ENCODE results near the gene MAPK9.
"Not testable (repeated sequence)": the region's sequence is repeated elsewhere in the genome, so short reads cannot be mapped to it uniquely, and the experiment has no call there.

MAPK9 gene

DNA sequence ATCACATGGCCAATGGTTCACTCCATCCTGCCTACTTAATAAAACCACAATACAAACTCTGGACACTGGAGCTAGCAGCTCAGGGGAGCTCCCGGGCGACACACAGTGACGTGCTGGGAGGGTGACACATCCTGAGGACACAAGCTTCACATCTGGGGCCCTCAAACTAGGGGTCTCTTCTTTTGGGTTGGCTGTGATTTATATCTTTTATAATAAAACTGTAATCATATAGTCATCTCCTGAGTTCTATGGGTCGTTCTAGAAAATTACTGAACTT, 12.1 kb upstream of the MAPK9 start:
- DNase-seq, result no peak

GRCh38 chr5:180303226-180304015, 11.5 kb upstream of the MAPK9 start:
- TF ChIP-seq, protein P1, sequence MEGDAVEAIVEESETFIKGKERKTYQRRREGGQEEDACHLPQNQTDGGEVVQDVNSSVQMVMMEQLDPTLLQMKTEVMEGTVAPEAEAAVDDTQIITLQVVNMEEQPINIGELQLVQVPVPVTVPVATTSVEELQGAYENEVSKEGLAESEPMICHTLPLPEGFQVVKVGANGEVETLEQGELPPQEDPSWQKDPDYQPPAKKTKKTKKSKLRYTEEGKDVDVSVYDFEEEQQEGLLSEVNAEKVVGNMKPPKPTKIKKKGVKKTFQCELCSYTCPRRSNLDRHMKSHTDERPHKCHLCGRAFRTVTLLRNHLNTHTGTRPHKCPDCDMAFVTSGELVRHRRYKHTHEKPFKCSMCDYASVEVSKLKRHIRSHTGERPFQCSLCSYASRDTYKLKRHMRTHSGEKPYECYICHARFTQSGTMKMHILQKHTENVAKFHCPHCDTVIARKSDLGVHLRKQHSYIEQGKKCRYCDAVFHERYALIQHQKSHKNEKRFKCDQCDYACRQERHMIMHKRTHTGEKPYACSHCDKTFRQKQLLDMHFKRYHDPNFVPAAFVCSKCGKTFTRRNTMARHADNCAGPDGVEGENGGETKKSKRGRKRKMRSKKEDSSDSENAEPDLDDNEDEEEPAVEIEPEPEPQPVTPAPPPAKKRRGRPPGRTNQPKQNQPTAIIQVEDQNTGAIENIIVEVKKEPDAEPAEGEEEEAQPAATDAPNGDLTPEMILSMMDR (IDR thresholded peaks at IDR 0.05), result no peak
- Histone ChIP-seq H3K4me1 (no peaks in the 10 kb centered on the region), H3K36me3 (peaks cover 0 to 18% (median 10%) of the 10 kb centered on the region in 3 donors), H3K4me3 (no peak overlapping the region), H3K27ac (no peak overlapping the region), H3K27me3 (no peaks in the 10 kb centered on the region), H3K9me3 (no peaks in the 10 kb centered on the region)
- intact Hi-C loops (cut with DNase I; ENCODE audit: low total_unique reads), result no loop called here
- DNase-seq, result no peak

More for the DNA sequence above, 12.1 kb upstream of the MAPK9 start:
- TF ChIP-seq, protein P1 (IDR thresholded peaks at IDR 0.05), result no peak
- Histone ChIP-seq H3K4me3 (no peak overlapping the region), H3K36me3 (peaks cover 0 to 18% (median 10%) of the 10 kb centered on the region in 3 donors), H3K27me3 (no peaks in the 10 kb centered on the region), H3K4me1 (no peaks in the 10 kb centered on the region), H3K9me3 (no peaks in the 10 kb centered on the region), H3K27ac (no peak overlapping the region)
- intact Hi-C loops (cut with DNase I; ENCODE audit: low total_unique reads), result no loop called here

- TF ChIP-seq, protein P1 (IDR thresholded peaks at IDR 0.05), result no peak
- no peaks in the 10 kb centered on the region for H3K9me3 ChIP-seq
- intact Hi-C loops (cut with DNase I; ENCODE audit: low total_unique reads), result no loop called here
- H3K27ac ChIP-seq, result no peak overlapping the region
- H3K27me3 ChIP-seq, result no peaks in the 10 kb centered on the region
- no peaks in the 10 kb centered on the region for H3K4me1 ChIP-seq
- no peak overlapping the region for H3K4me3 ChIP-seq
- H3K36me3 ChIP-seq, result peaks cover 0 to 18% (median 10%) of the 10 kb centered on the region in 3 donors
- no peak for DNase-seq
Observed at GRCh38 chr5:180302256-180302655, 10.4 kb upstream of the MAPK9 start.

- H3K27ac ChIP-seq, result no peak overlapping the region
- no peaks in the 10 kb centered on the region for H3K27me3 ChIP-seq
- TF ChIP-seq, protein P1 (IDR thresholded peaks at IDR 0.05), result no peak
- no peaks in the 10 kb centered on the region for H3K4me1 ChIP-seq
- H3K4me3 ChIP-seq, result no peak overlapping the region
- H3K36me3 ChIP-seq, result peaks cover 0 to 10% (median 9%) of the 10 kb centered on the region in 3 donors
- no peak for DNase-seq
- intact Hi-C loops (cut with DNase I; ENCODE audit: low total_unique reads), result no loop called here
- H3K9me3 ChIP-seq, result no peaks in the 10 kb centered on the region
Observed at GRCh38 chr5:180301253-180301652, 9.4 kb upstream of the MAPK9 start.

GRCh38 chr5:180299526-180299925, 7.6 kb upstream of the MAPK9 start:
- DNase-seq, result no peak
- intact Hi-C loops (cut with DNase I; ENCODE audit: low total_unique reads), result no loop called here
- Histone ChIP-seq H3K27me3 (no peaks in the 10 kb centered on the region), H3K27ac (no peak overlapping the region), H3K4me3 (no peak overlapping the region), H3K4me1 (no peaks in the 10 kb centered on the region), H3K36me3 (peaks cover 0 to 5% (median 4%) of the 10 kb centered on the region in 3 donors), H3K9me3 (no peaks in the 10 kb centered on the region)
- TF ChIP-seq, protein P1 (IDR thresholded peaks at IDR 0.05), result no peak

- DNase-seq; H3K36me3 ChIP-seq; intact Hi-C loops (cut with DNase I; ENCODE audit: low total_unique reads); H3K9me3 ChIP-seq; H3K27ac ChIP-seq; H3K4me1 ChIP-seq; H3K27me3 ChIP-seq; H3K4me3 ChIP-seq: not testable (repeated sequence)
Observed at GRCh38 chr5:180299014-180299413, 7.1 kb upstream of the MAPK9 start.

Measured in tibial artery (tissue), 4 donors.